MM.1S (cell line): ENCODE measurements around the gene KCNK10.

ENCODE experiments used
- DNase-seq: peaks from one replicate; pipeline ENCODE4 v3.0.0-alpha.2; 2015
- H2AFZ ChIP-seq: fragments of 300-600 bp; sonication (generic); 2 replicates; pipeline ENCODE4 v1.6.0; 2016; ENCODE audit warnings: antibody characterized with exemption, low read length
- H3F3A ChIP-seq: fragments of 300-600 bp; sonication (generic); 2 replicates; pipeline ENCODE4 v1.6.1; 2016; ENCODE audit warnings: mild to moderate bottlenecking, antibody characterized with exemption, low read length, moderate library complexity, mixed read lengths; ENCODE audit not compliant: insufficient read depth
- H3K27ac ChIP-seq: fragments of 300-600 bp; sonication (generic); 2 replicates; pipeline ENCODE4 v1.5.1; 2016; ENCODE audit warnings: mild to moderate bottlenecking, low read length
- H3K27me3 ChIP-seq: fragments of 300-600 bp; sonication (generic); replicated peaks from 2 replicates; pipeline ENCODE4 v1.6.0; 2016; ENCODE audit warnings: low read length; ENCODE audit not compliant: insufficient read depth
- H3K36me3 ChIP-seq: fragments of 300-600 bp; sonication (generic); replicated peaks from 2 replicates; pipeline ENCODE4 v1.6.1; 2016; ENCODE audit warnings: mild to moderate bottlenecking, low read length, mixed read lengths; ENCODE audit not compliant: insufficient read depth
- H3K4me1 ChIP-seq: fragments of 300-600 bp; sonication (generic); 2 replicates; pipeline ENCODE4 v1.6.1; 2016; ENCODE audit warnings: low read length, mixed read lengths
- H3K4me2 ChIP-seq: fragments of 300-600 bp; sonication (generic); 2 replicates; pipeline ENCODE4 v1.6.0; 2016; ENCODE audit warnings: low read depth, low read length
- H3K4me3 ChIP-seq: fragments of 300-600 bp; sonication (generic); 2 replicates; pipeline ENCODE4 v1.5.1; 2016; ENCODE audit warnings: low read length, mixed read lengths
- H3K79me2 ChIP-seq: fragments of 300-600 bp; sonication (generic); 2 replicates; pipeline ENCODE4 v1.6.1; 2016; ENCODE audit warnings: mixed run types, low read length, mixed read lengths
- H3K9ac ChIP-seq: fragments of 300-600 bp; sonication (generic); 2 replicates; pipeline ENCODE4 v1.6.1; 2016; ENCODE audit warnings: low read length, mixed read lengths
- H3K9me2 ChIP-seq: fragments of 300-600 bp; sonication (generic); replicated peaks from 2 replicates; pipeline ENCODE4 v1.6.1; 2016; ENCODE audit warnings: mild to moderate bottlenecking, low read length, mixed read lengths; ENCODE audit not compliant: insufficient read depth
- H3K9me3 ChIP-seq: fragments of 300-600 bp; sonication (generic); replicated peaks from 2 replicates; pipeline ENCODE4 v1.6.1; 2016; ENCODE audit warnings: mild to moderate bottlenecking, low read length, mixed read lengths; ENCODE audit not compliant: insufficient read depth
- H4K20me1 ChIP-seq: fragments of 300-600 bp; sonication (generic); 2 replicates; pipeline ENCODE4 v1.6.1; 2016; ENCODE audit warnings: mild to moderate bottlenecking, low read length, moderate library complexity, mixed read lengths; ENCODE audit not compliant: insufficient read depth
- EZH2 ChIP-seq: fragments of 300-600 bp; sonication (generic); optimal IDR thresholded peaks from 2 replicates; pipeline ENCODE3; 2017; ENCODE audit warnings: low read depth, mild to moderate bottlenecking, antibody characterized with exemption, low read length, mixed read lengths
- EZH2phosphoT487 ChIP-seq: fragments of 300-600 bp; sonication (generic); IDR thresholded peaks from 2 replicates; pipeline ENCODE4 v1.6.1; 2018; ENCODE audit warnings: antibody characterized with exemption, low read length
- TF ChIP-seq, protein P1 (sequence below): fragments of 300-600 bp; sonication (generic); IDR thresholded peaks from 2 replicates; pipeline ENCODE4 v1.5.1; 2016; ENCODE audit warnings: antibody characterized with exemption, low read length, mixed read lengths

The KCNK10 gene

DNA sequence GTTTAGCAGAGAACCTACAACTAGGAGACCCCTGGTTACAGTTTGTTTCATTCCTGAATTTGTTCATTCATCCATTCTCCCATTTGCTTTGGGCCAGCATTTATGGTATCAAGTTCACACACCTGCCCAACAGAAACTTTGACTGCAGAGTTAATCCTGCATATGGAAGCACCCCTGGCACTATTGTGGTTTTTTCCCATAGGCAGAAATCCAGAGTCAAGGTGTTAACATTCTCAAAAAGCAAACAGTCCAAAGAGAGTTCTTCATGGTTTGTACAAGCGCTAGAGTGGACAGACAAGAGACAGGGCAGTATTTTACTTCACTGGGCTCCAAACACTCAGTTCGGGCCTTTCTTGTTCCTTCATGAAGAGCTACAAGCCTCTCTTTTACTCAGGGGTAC lies 51.9 kb downstream of the KCNK10 start:
- Histone ChIP-seq H4K20me1 (no peaks in the 10 kb centered on the region), H3K36me3 (no peaks in the 10 kb centered on the region), H3K27me3 (no peaks in the 10 kb centered on the region), H2AFZ (no peak overlapping the region), H3F3A (no peaks in the 10 kb centered on the region), H3K9me2 (no peaks in the 10 kb centered on the region), H3K9ac (no peak overlapping the region), H3K27ac (no peak overlapping the region), H3K4me3 (no peak overlapping the region), H3K79me2 (no peaks in the 10 kb centered on the region), H3K4me1 (no peaks in the 10 kb centered on the region), H3K9me3 (no peaks in the 10 kb centered on the region), H3K4me2 (no peak overlapping the region)
- DNase-seq, result no peak
- TF ChIP-seq EZH2phosphoT487, result no peak
- TF ChIP-seq EZH2, result no peak
- TF ChIP-seq, protein P1, sequence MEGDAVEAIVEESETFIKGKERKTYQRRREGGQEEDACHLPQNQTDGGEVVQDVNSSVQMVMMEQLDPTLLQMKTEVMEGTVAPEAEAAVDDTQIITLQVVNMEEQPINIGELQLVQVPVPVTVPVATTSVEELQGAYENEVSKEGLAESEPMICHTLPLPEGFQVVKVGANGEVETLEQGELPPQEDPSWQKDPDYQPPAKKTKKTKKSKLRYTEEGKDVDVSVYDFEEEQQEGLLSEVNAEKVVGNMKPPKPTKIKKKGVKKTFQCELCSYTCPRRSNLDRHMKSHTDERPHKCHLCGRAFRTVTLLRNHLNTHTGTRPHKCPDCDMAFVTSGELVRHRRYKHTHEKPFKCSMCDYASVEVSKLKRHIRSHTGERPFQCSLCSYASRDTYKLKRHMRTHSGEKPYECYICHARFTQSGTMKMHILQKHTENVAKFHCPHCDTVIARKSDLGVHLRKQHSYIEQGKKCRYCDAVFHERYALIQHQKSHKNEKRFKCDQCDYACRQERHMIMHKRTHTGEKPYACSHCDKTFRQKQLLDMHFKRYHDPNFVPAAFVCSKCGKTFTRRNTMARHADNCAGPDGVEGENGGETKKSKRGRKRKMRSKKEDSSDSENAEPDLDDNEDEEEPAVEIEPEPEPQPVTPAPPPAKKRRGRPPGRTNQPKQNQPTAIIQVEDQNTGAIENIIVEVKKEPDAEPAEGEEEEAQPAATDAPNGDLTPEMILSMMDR, result no peak

DNA sequence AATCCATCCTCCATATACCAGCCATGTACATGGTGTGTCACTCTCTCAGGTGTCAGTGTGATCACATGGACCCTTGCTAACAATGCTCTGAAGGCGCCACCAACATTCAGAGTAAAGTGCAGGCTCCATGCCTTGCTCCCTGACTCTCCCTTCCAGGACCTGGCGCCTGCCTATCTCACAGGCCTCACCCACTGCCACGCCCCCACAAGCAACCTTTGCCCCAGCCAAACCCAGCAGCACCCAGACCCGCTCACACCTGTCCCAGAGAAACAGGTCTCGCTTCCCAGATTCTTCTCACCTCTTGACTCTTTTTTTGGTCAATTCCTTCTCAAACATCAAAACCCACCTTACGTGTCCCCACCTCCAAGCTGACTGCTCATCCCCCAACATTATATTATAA lies 52.3 kb downstream of the KCNK10 start:
- no peaks in the 10 kb centered on the region for H3K4me1 ChIP-seq
- H3F3A ChIP-seq, result no peaks in the 10 kb centered on the region
- H4K20me1 ChIP-seq, result no peaks in the 10 kb centered on the region
- no peaks in the 10 kb centered on the region for H3K79me2 ChIP-seq
- H3K4me2 ChIP-seq, result no peak overlapping the region
- H3K4me3 ChIP-seq, result no peak overlapping the region
- H3K9ac ChIP-seq, result no peak overlapping the region
- H3K27me3 ChIP-seq, result no peaks in the 10 kb centered on the region
- no peak for DNase-seq
- TF ChIP-seq, protein P1, result no peak
- TF ChIP-seq EZH2phosphoT487 (no peak), EZH2 (no peak)
- H3K27ac ChIP-seq, result no peak overlapping the region
- no peaks in the 10 kb centered on the region for H3K9me2 ChIP-seq
- H3K36me3 ChIP-seq, result no peaks in the 10 kb centered on the region
- no peaks in the 10 kb centered on the region for H3K9me3 ChIP-seq
- H2AFZ ChIP-seq, result no peak overlapping the region

DNA sequence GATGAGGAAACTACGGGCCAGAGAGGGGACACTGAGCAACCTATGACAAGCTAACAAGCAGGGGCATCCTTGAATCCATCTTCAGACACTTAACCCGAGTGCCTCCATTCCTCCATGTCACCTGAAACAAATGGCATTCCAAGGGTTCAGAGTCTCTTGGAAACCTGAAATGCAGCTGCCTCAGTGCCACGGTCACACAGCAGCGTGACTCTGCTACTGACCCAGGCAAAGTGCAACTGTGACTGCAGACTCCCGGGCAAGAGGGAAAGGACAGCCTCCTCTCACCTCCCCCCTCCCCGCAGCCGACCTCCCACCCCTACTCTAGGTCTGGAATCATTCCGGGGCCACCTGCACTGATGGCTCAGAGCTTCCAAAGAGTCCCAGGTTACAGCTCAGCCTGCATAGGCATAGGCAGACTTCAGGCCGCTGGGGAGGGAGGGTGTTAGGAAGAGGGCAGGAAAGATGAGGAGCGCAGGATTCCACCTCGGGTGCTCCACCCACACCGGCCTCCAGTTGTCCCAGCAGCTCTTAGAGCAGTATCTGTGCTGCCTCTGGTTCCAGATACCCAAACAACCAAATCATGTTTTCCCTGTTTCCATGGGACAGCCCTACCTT lies 53.2 kb downstream of the KCNK10 start:
- Histone ChIP-seq H3K9me3 (no peaks in the 10 kb centered on the region), H3K9me2 (no peaks in the 10 kb centered on the region), H3K27me3 (no peaks in the 10 kb centered on the region), H4K20me1 (no peaks in the 10 kb centered on the region), H3K79me2 (no peaks in the 10 kb centered on the region), H3K4me1 (no peaks in the 10 kb centered on the region), H3K4me3 (no peak overlapping the region), H3F3A (no peaks in the 10 kb centered on the region), H3K27ac (no peak overlapping the region), H3K36me3 (no peaks in the 10 kb centered on the region), H3K9ac (no peak overlapping the region), H3K4me2 (no peak overlapping the region), H2AFZ (no peak overlapping the region)
- TF ChIP-seq EZH2, result no peak
- TF ChIP-seq, protein P1, result no peak
- TF ChIP-seq EZH2phosphoT487, result no peak
- no peak for DNase-seq
